Right lobe of liver (tissue), 6 donors: ENCODE measurements around the gene LRP1. TPM values are rescaled to one million over a fixed set of nuclear protein-coding genes. Genes with fewer than 3 reads are reported as not detected.

ENCODE experiments used
- ATAC-seq, 4 donors: fragments of 200-7000 bp; cut with Tn5 transposase; one replicate each; pipeline ENCODE4 v1.9.1; 2020; ENCODE audit warnings: mild to moderate bottlenecking in 4 of 4, moderate library complexity in 4 of 4
- DNase-seq, 3 donors: peaks; one replicate each; pipeline ENCODE4 v3.0.0-alpha.2; 2020
- H3K27ac ChIP-seq, 3 donors: fragments of 200-600 bp; one replicate each; pipeline ENCODE4 v1.8.0; 2022
- H3K27me3 ChIP-seq, 2 donors: fragments of 200-600 bp; one replicate each; pipeline ENCODE4 v1.8.0; 2022
- H3K36me3 ChIP-seq, 4 donors: fragments of 200-600 bp; sonication (generic) in 1 of 4; one replicate each; pipeline versions ENCODE4 v1.5.1 to v1.8.0; 2017 to 2022; ENCODE audit warnings: control low read depth in 1 of 4
- H3K4me1 ChIP-seq, 4 donors: fragments of 200-600 bp; sonication (generic) in 1 of 4; one replicate each; pipeline versions ENCODE4 v1.5.1 to v1.8.0; 2017 to 2022; ENCODE audit warnings: control low read depth in 1 of 4
- H3K4me3 ChIP-seq, 3 donors: fragments of 200-600 bp; one replicate each; pipeline ENCODE4 v1.8.0; 2022
- H3K9me3 ChIP-seq, 4 donors: fragments of 200-600 bp; sonication (generic) in 1 of 4; one replicate each; pipeline versions ENCODE4 v1.5.1 to v1.8.0; 2017 to 2022; ENCODE audit warnings: control low read depth in 1 of 4
- POLR2A ChIP-seq: fragments of 450-650 bp; IDR thresholded peaks from one replicate; pipeline ENCODE4 v1.6.1; 2017; ENCODE audit warnings: antibody characterized with exemption, mild to moderate bottlenecking
- WGBS: methylation state at CpG from one replicate; pipeline ENCODE4 v1.1.6; 2018; ENCODE audit warnings: low coverage, low lambda C conversion rate; ENCODE audit not compliant: insufficient coverage; ENCODE audit errors: missing lambda C conversion rate; 5-methylcytosine and 5-hydroxymethylcytosine counted together
- intact Hi-C, 2 donors: fragments of 100-400 bp; cut with DNase I; formaldehyde crosslinking; loops; one replicate each; pipeline versions ENCODE4 v1.11.2 to v1.14.1; 2022
- long read RNA-seq: library from polyadenylated mRNA; unstranded; transcript quantifications from one replicate; pipeline ENCODE4 v2.0.0, GENCODE V29; 2019
- total RNA-seq, 6 experiments: library from RNA; depleted of rRNA in 2 of 6; stranded (reverse); fragments of >200 nt in 2 of 6; fragmentation: NEBNext Ultra II Directional in 3 of 6; extraction: Animal tissue kit (Norgen Biotek cat#: 25700) in 3 of 6; gene quantifications; one replicate each; pipeline versions ENCODE4 v1.1.0 to v1.2.4, GENCODE V29; 2016 to 2023
- TF ChIP-seq, protein P1 (sequence below), 4 donors: fragments of 200-600 bp in 3 of 4; fragments of 450-650 bp in 1 of 4; IDR thresholded peaks; one replicate each; pipeline versions ENCODE4 v1.5.1 to v1.8.0; 2016 to 2022; ENCODE audit warnings: antibody characterized with exemption in 4 of 4, mild to moderate bottlenecking in 2 of 4
- donor health status: DM: no; HTN: yes; CAD: no.
- donor health status: DM: no; HTN: no; CAD: no.
- donor health status: DM: no; HTN: no; CAD: no.
- donor health status: DM: no; HTN: yes; CAD: no.
- donor health status: DM: no; HTN: yes; CAD: no.

The LRP1 gene
- 100 to 1,000 TPM; 268 to 387 (median 301) TPM for total RNA-seq
- long read RNA-seq, partial matches to known transcripts = 22 of 26 reads
- long read RNA-seq, other reads (novel, unspliced or antisense) = 4 of 26 reads

DNA sequence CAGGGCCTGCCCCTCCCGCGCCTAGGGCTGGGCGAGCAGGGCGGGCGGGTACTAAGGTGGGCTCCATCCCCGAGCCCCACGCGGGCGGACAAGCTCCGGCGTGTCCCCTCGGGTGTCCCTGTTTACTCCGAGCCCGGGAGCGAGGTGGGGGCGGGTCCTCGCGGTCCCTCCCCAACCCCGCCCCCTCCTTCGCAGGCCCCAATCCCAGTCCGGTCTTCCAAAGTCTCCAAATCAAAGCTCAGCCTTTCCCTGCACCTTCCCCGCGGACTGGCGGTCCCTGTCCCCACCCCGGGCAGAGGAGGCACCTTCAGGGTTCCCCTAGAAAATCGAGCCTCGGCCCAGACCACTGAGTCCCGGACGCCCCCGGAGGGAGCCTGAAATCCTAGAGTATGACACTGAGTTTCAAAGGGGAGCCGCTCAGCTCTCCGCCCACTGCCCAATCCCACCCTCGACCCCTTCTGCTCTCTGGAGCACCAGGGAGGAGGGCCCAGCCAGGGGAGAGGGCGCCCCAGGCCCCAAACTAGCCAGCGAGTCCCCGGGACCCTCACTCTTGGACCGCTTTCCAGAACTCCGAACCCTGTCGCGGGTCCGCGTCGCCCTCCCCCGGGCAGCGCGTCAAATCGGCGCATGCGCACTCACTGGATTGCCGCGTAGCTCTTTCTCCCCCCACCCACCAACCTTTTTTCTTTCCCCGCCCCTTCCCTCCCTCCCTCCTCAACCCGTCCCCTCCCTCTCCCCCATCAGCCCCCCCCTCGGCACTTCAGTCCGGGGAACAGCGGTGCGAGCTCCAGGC, at the start of gene LRP1:
Gene LRP1 (plus strand): TSS at position 758 of the 793 bp plus-strand sequence. CDS start 482 bp downstream, outside the sequence.
- 0% methylated on average over 12 of the region's 57 CpGs for WGBS
- intact Hi-C loops = loop anchor here in 1 of 2 donors (5.0 kb wide), 1 partner anchor 54 kb away; no protein-coding TSS in a partner anchor

DNA sequence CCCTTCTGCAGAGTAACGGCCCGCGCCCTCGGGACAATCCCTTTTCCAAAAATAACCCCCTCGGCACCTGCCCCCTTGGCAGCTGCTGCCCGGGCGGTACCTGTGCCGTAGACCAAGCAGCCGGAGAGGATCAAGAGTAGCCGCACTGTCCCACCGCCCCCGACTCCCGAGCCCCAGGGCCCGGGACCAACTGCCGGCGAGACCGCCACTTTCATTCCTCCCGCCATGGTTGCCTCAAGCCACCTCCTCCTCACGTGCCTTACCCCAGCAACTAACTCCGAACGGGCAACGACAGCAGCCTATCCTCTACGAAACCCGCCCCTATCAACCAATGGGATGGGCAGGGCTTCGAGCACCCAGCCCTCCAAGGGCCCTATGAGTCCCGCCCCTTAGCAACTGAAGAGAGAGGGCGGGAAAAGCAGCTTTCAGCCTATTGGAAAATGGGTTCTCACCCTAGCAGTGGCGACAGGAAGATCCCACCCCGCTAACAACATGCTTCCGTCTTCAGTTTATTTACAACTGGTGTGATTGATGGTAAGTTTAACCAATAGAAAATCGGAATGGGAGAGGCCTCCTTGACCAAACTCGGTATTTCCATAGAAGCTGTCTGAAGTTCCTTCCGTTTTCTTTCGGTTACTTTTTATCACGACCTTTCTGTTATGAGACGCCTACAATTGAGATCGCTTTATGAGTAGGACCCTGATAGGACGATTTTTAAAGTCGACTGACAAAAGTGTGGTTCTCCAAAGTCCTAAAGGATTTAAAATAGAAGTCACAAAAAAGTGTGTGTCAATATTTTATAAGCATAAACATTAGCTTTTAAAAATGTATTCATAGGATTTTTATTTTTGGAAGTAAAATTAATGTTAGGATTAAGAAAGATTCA, 49.5 kb upstream of the LRP1 start, which contains the start of gene NEMP1:
Gene NEMP1 (minus strand): TSS at position 273 of the 886 bp plus-strand sequence. CDS start 46 bp downstream, at position 227.
- Histone ChIP-seq H3K27me3 (no peaks in the 10 kb centered on the region), H3K4me1 (peaks cover 0 to 9% (median 3%) of the 10 kb centered on the region in 4 donors), H3K27ac (peak within 1 kb of the TSS; percentile 53 to 78 (median 71)), H3K4me3 (peak within 1 kb of the TSS; percentile 76 to 87 (median 78)), H3K36me3 (no peaks in the 10 kb centered on the region), H3K9me3 (no peaks in the 10 kb centered on the region)
- intact Hi-C loops = no loop called here
- peak; percentile 93 to 99 (median 98) for DNase-seq
- peak; percentile 99 to 100 (median 99) for ATAC-seq
- TF ChIP-seq, protein P1, sequence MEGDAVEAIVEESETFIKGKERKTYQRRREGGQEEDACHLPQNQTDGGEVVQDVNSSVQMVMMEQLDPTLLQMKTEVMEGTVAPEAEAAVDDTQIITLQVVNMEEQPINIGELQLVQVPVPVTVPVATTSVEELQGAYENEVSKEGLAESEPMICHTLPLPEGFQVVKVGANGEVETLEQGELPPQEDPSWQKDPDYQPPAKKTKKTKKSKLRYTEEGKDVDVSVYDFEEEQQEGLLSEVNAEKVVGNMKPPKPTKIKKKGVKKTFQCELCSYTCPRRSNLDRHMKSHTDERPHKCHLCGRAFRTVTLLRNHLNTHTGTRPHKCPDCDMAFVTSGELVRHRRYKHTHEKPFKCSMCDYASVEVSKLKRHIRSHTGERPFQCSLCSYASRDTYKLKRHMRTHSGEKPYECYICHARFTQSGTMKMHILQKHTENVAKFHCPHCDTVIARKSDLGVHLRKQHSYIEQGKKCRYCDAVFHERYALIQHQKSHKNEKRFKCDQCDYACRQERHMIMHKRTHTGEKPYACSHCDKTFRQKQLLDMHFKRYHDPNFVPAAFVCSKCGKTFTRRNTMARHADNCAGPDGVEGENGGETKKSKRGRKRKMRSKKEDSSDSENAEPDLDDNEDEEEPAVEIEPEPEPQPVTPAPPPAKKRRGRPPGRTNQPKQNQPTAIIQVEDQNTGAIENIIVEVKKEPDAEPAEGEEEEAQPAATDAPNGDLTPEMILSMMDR (IDR thresholded peaks at IDR 0.05) = no peak
- peak; percentile 48 for TF ChIP-seq POLR2A
- WGBS = under 1% methylated on average over 34 of the region's 39 CpGs

More for the DNA sequence above, at the start of gene LRP1:
- H3K36me3 ChIP-seq = no peaks in the 10 kb centered on the region
- H3K9me3 ChIP-seq = no peaks in the 10 kb centered on the region
- peak; percentile 63 to 82 (median 74) for ATAC-seq
- H3K27me3 ChIP-seq = no peaks in the 10 kb centered on the region
- H3K4me3 ChIP-seq = peak within 1 kb of the TSS; percentile 71 to 88 (median 80)
- TF ChIP-seq, protein P1 (IDR thresholded peaks at IDR 0.05) = no peak
- TF ChIP-seq POLR2A = peak; percentile 63
- DNase-seq = peak; percentile 85 to 92 (median 90)
- peak within 1 kb of the TSS; percentile 95 to 97 (median 96) for H3K27ac ChIP-seq
- peaks cover 0 to 35% (median 17%) of the 10 kb centered on the region in 4 donors for H3K4me1 ChIP-seq

DNA sequence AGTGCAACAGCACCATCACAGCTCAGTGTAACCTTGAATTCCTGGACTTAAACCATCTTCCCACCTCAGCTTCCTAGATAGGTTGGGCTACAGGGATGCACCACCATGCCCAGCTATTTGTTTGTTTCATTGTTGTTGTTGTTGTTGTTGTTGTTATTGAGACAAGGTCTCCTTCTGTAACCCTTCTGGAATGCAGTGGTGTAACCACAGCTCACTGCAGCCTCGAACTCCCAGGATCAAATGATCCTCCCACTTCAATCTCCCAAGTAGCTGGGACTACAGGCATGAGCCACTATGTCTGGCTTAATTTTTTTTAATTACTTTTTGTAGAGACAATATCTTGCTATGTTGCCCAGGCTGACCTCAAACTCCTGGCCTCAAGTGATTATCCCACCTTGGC, 48.5 kb upstream of the LRP1 start:
- intact Hi-C loops = no loop called here
- Histone ChIP-seq H3K27ac (no peak overlapping the region), H3K4me1 (peaks cover 0 to 9% (median 3%) of the 10 kb centered on the region in 4 donors), H3K4me3 (no peak overlapping the region), H3K27me3 (no peaks in the 10 kb centered on the region), H3K36me3 (no peaks in the 10 kb centered on the region), H3K9me3 (no peaks in the 10 kb centered on the region)
- no peak for TF ChIP-seq POLR2A
- TF ChIP-seq, protein P1 (IDR thresholded peaks at IDR 0.05) = no peak
- no peak for ATAC-seq
- 89% methylated on average over 1 of the region's 1 CpG for WGBS
- DNase-seq = no peak

DNA sequence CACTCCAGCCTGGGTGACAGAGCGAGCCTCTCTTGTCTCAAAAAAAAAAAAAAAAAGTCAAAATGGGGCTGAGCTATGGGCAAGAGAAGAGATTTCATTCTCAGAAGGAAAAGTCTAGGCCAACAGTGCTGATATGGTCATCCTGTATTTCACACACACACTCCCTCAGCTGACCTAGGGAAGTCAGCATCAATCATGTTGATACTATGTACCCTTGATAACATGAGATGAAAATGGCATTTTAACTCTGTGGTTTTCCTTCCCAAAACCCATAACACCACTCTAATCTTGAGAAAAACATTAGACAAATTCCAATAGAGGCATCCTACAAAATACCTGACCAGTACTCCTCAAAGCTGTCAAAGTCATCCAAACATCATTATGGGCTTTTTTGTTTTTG, 47.4 kb upstream of the LRP1 start:
- H3K4me3 ChIP-seq = no peak overlapping the region
- no peak for DNase-seq
- 67% methylated on average over 1 of the region's 1 CpG for WGBS
- H3K27ac ChIP-seq = no peak overlapping the region
- H3K9me3 ChIP-seq = no peaks in the 10 kb centered on the region
- peaks cover 0 to 9% (median 3%) of the 10 kb centered on the region in 4 donors for H3K4me1 ChIP-seq
- no peak for TF ChIP-seq POLR2A
- TF ChIP-seq, protein P1 (IDR thresholded peaks at IDR 0.05) = no peak
- no peaks in the 10 kb centered on the region for H3K36me3 ChIP-seq
- no peaks in the 10 kb centered on the region for H3K27me3 ChIP-seq
- intact Hi-C loops = no loop called here
- no peak for ATAC-seq
